IMR-90 (cell line): ENCODE measurements around the gene CHI3L1. TPM values are rescaled to one million over a fixed set of nuclear protein-coding genes. Genes with fewer than 3 reads are reported as not detected.

Experiments
- ATAC-seq: fragments of 200-7000 bp; cut with Tn5 transposase; 2 replicates; pipeline ENCODE4 v1.9.1; 2020; ENCODE audit warnings: low read depth, mild to moderate bottlenecking, moderate library complexity
- BruUV-seq: library from RNA; stranded (reverse); fragments of 400-500 nt; replicated peaks from 2 replicates; lab custom pipeline; 2021; lab: Mats Ljungman, UMichigan
- CTCF ChIA-PET: fragments of 300-600 bp; formaldehyde crosslinking; extraction: SDS; loops from one replicate; lab custom pipeline; 2021; ENCODE audit warnings: antibody characterized with exemption; lab: Yijun Ruan, JAX
- POLR2A ChIA-PET: fragments of 300-600 bp; sonication (Branson Sonifier 250); formaldehyde crosslinking; loops from one replicate; lab custom pipeline; 2022; ENCODE audit warnings: antibody characterized with exemption; ENCODE audit not compliant: unreplicated experiment; lab: Charles Lee
- DNase-seq: peaks from one replicate; pipeline ENCODE4 v3.0.0; 2013
- H2AFZ ChIP-seq: replicated peaks from 2 replicates; pipeline ENCODE3; 2013; ENCODE audit warnings: low read length, mild to moderate bottlenecking; ENCODE audit not compliant: poor library complexity
- H2AK5ac ChIP-seq: 2 replicates; pipeline ENCODE4 v1.6.1; 2013; ENCODE audit warnings: low read depth, low read length, inconsistent platforms
- H2AK9ac ChIP-seq: replicated peaks from 2 replicates; pipeline ENCODE3; 2013; ENCODE audit warnings: mild to moderate bottlenecking, low read depth, low read length, moderate library complexity; ENCODE audit not compliant: poor library complexity
- H2BK120ac ChIP-seq: 2 replicates; pipeline ENCODE4 v1.6.1; 2013; ENCODE audit warnings: low read depth, low read length, inconsistent platforms
- H2BK15ac ChIP-seq: 3 replicates; pipeline ENCODE4 v1.6.1; 2013; ENCODE audit warnings: low read depth, low read length, inconsistent platforms
- H2BK20ac ChIP-seq: 2 replicates; pipeline ENCODE4 v1.6.1; 2013; ENCODE audit warnings: low read depth, mild to moderate bottlenecking, inconsistent platforms, low read length, moderate library complexity
- H2BK5ac ChIP-seq: 2 replicates; pipeline ENCODE4 v1.6.1; 2013; ENCODE audit warnings: mild to moderate bottlenecking, low read depth, low read length, inconsistent platforms; ENCODE audit not compliant: poor library complexity, severe bottlenecking
- H3K14ac ChIP-seq: replicated peaks from 2 replicates; pipeline ENCODE4 v1.6.1; 2013; ENCODE audit warnings: low read depth, low read length, inconsistent platforms
- H3K18ac ChIP-seq: 2 replicates; pipeline ENCODE4 v1.6.1; 2013; ENCODE audit warnings: low read depth, low read length, control low read depth
- H3K23ac ChIP-seq: 2 replicates; pipeline ENCODE4 v1.6.1; 2013; ENCODE audit warnings: low read depth, low read length, inconsistent platforms
- H3K27ac ChIP-seq: 2 replicates; pipeline ENCODE4 v1.5.1; 2013; ENCODE audit warnings: mild to moderate bottlenecking, control low read depth, low read length; ENCODE audit not compliant: insufficient read depth
- H3K27me3 ChIP-seq: 2 replicates; pipeline ENCODE4 v1.6.1; 2013; ENCODE audit warnings: low read length; ENCODE audit not compliant: control insufficient read depth, insufficient read depth
- H3K36me3 ChIP-seq: 2 replicates; pipeline ENCODE4 v1.6.1; 2013; ENCODE audit warnings: low read length, mixed read lengths; ENCODE audit not compliant: control insufficient read depth, insufficient read depth
- H3K4ac ChIP-seq: 2 replicates; pipeline ENCODE4 v1.6.1; 2013; ENCODE audit warnings: low read depth, low read length, inconsistent platforms
- H3K4me1 ChIP-seq: 2 replicates; pipeline ENCODE4 v1.6.1; 2013; ENCODE audit warnings: low read length, mixed read lengths; ENCODE audit not compliant: control insufficient read depth, insufficient read depth
- H3K4me2 ChIP-seq: 2 replicates; pipeline ENCODE4 v1.6.1; 2013; ENCODE audit warnings: low read depth, mild to moderate bottlenecking, control low read depth, low read length, moderate library complexity
- H3K4me3 ChIP-seq: 2 replicates; pipeline ENCODE4 v1.5.1; 2013; ENCODE audit warnings: low read depth, mild to moderate bottlenecking, control low read depth, low read length, moderate library complexity; ENCODE audit not compliant: insufficient read depth
- H3K56ac ChIP-seq: 2 replicates; pipeline ENCODE4 v1.6.1; 2013; ENCODE audit warnings: low read length, inconsistent platforms; ENCODE audit not compliant: insufficient read depth; ENCODE audit errors: extremely low read depth
- H3K79me1 ChIP-seq, 2 experiments: 2 replicates each; pipeline ENCODE4 v1.6.1; 2013; ENCODE audit warnings: low read length in 2 of 2, inconsistent platforms in 1 of 2, low read depth in 1 of 2
- H3K9ac ChIP-seq: 2 replicates; pipeline ENCODE4 v1.6.1; 2013; ENCODE audit warnings: low read depth, low read length, control low read depth
- H3K9me1 ChIP-seq: 2 replicates; pipeline ENCODE4 v1.6.1; 2013; ENCODE audit warnings: low read length, inconsistent platforms; ENCODE audit not compliant: insufficient read depth
- H3K9me3 ChIP-seq: 2 replicates; pipeline ENCODE4 v1.6.1; 2013; ENCODE audit warnings: low read length; ENCODE audit not compliant: control insufficient read depth, insufficient read depth
- H4K20me1 ChIP-seq: 2 replicates; pipeline ENCODE4 v1.6.1; 2013; ENCODE audit warnings: low read length, inconsistent platforms; ENCODE audit not compliant: insufficient read depth
- H4K5ac ChIP-seq: 2 replicates; pipeline ENCODE4 v1.6.1; 2013; ENCODE audit warnings: mild to moderate bottlenecking, low read depth, low read length, control low read depth
- H4K8ac ChIP-seq, 2 experiments: 2 replicates each; pipeline ENCODE4 v1.6.1; 2013; ENCODE audit warnings: low read depth in 2 of 2, low read length in 2 of 2, control low read depth in 1 of 2, inconsistent platforms in 1 of 2
- H4K91ac ChIP-seq: 2 replicates; pipeline ENCODE4 v1.6.1; 2013; ENCODE audit warnings: low read depth, low read length, inconsistent platforms; ENCODE audit not compliant: insufficient read depth
- BHLHE40 ChIP-seq: fragments of 150-350 bp; IDR thresholded peaks from 2 replicates; pipeline ENCODE4 v1.6.1; 2016; ENCODE audit warnings: mild to moderate bottlenecking, low read depth, low read length
- CHD1 ChIP-seq: IDR thresholded peaks from 2 replicates; pipeline ENCODE4 v1.6.1; 2012; ENCODE audit warnings: low read depth, low read length, improper control_type of control experiment
- FOS ChIP-seq: fragments of 150-350 bp; IDR thresholded peaks from 2 replicates; pipeline ENCODE4 v1.6.1; 2016; ENCODE audit warnings: low read depth, low read length
- MAFK ChIP-seq: IDR thresholded peaks from 2 replicates; pipeline ENCODE4 v1.6.1; 2012; ENCODE audit warnings: low read depth, low read length, improper control_type of control experiment
- POLR2A ChIP-seq: IDR thresholded peaks from 2 replicates; pipeline ENCODE4 v1.6.1; 2012; ENCODE audit warnings: mild to moderate bottlenecking, low read depth, low read length
- WGBS, 2 experiments: methylation state at CpG; one replicate each; pipeline versions ENCODE4 v1.1.5 to v1.1.7; 2013; ENCODE audit warnings: missing lambda C conversion rate in 2 of 2; ENCODE audit not compliant: insufficient read length in 1 of 2; ENCODE audit errors: extremely low coverage in 2 of 2; 5-methylcytosine and 5-hydroxymethylcytosine counted together
- dilution Hi-C: fragments of 300-500 bp; cut with HindIII; formaldehyde crosslinking; loops from one replicate; pipeline ENCODE4 v1.14.3; 2018; ENCODE audit warnings: low sequenced_read_pairs; ENCODE audit not compliant: unreplicated experiment
- in situ Hi-C: fragments of 300-500 bp; cut with MboI; formaldehyde crosslinking; loops from 3 replicates; pipeline ENCODE4 v1.14.3; 2019; ENCODE audit warnings: low sequenced_read_pairs, inconsistent platforms, mixed read lengths
- intact Hi-C: fragments of 100-400 bp; cut with micrococcal nuclease; formaldehyde crosslinking; loops from 2 replicates; pipeline ENCODE4 v1.10.0; 2022
- polyA plus RNA-seq, 3 experiments: library from polyadenylated mRNA; depleted of rRNA; stranded (reverse); fragments of >200 nt; gene quantifications; 2 replicates each; pipeline ENCODE4 v1.2.3, GENCODE V29; 2012; ENCODE audit warnings: low replicate concordance in 1 of 3
- total RNA-seq: library from RNA; depleted of rRNA; stranded (reverse); fragments of >200 nt; gene quantifications from 2 replicates; pipeline ENCODE4 v1.2.3, GENCODE V29; 2012
- TF ChIP-seq, protein P1 (sequence below): fragments of 150-350 bp; IDR thresholded peaks from 2 replicates; pipeline ENCODE4 v1.6.1; 2016; ENCODE audit warnings: low read depth, mild to moderate bottlenecking, low read length, moderate library complexity, borderline replicate concordance

Gene CHI3L1
- total and polyA plus RNA-seq, 2 of the 4 experiments (the other 2 are of a cell fraction) = 0.17 TPM; not detected in 1

GRCh38 chr1:203219934-203220333, 33.4 kb upstream of the CHI3L1 start:
- dilution Hi-C loops = no loop called here
- TF ChIP-seq POLR2A = no peak
- no peak for TF ChIP-seq BHLHE40
- TF ChIP-seq MAFK = no peak
- TF ChIP-seq FOS = no peak
- TF ChIP-seq, protein P1, sequence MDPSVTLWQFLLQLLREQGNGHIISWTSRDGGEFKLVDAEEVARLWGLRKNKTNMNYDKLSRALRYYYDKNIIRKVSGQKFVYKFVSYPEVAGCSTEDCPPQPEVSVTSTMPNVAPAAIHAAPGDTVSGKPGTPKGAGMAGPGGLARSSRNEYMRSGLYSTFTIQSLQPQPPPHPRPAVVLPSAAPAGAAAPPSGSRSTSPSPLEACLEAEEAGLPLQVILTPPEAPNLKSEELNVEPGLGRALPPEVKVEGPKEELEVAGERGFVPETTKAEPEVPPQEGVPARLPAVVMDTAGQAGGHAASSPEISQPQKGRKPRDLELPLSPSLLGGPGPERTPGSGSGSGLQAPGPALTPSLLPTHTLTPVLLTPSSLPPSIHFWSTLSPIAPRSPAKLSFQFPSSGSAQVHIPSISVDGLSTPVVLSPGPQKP = no peak
- TF ChIP-seq CHD1 = no peak
- H3K4ac ChIP-seq = no peak overlapping the region

More at GRCh38 chr1:203219934-203220333, 33.4 kb upstream of the CHI3L1 start:
- CTCF ChIA-PET = interaction anchor here (1.9 to 3.0 kb wide), 2 partner anchors 102 to 181 kb away, joined by 6 to 9 read pairs; no protein-coding TSS in a partner anchor
- no peak overlapping the region for H3K27ac ChIP-seq
- no peak overlapping the region for H2AFZ ChIP-seq
- intact Hi-C loops = no loop called here
- H2BK120ac ChIP-seq = no peak overlapping the region
- no peaks in the 10 kb centered on the region for H3K4me1 ChIP-seq
- no peaks in the 10 kb centered on the region for H3K9me1 ChIP-seq
- H3K4me3 ChIP-seq = no peak overlapping the region
- no peak overlapping the region for H4K8ac ChIP-seq
- no peaks in the 10 kb centered on the region for H3K9me3 ChIP-seq
- H3K23ac ChIP-seq = no peak overlapping the region
- no CpG with 5 or more reads among the region's 8 CpGs for WGBS, 2 experiments
- H4K91ac ChIP-seq = no peak overlapping the region
- H3K27me3 ChIP-seq = peaks cover 65% of the 10 kb centered on the region
- POLR2A ChIA-PET = no interaction called here
- no peaks in the 10 kb centered on the region; the same call in 1 of the 2 replicates for H4K20me1 ChIP-seq
- H3K14ac ChIP-seq = no peak overlapping the region
- no peak overlapping the region for H3K56ac ChIP-seq
- no peak overlapping the region for H2BK20ac ChIP-seq
- DNase-seq = no peak
- H3K9ac ChIP-seq = no peak overlapping the region
- no peaks in the 10 kb centered on the region for H3K36me3 ChIP-seq
- no peak overlapping the region for H2BK15ac ChIP-seq
- no peak overlapping the region for H4K5ac ChIP-seq
- H3K18ac ChIP-seq = no peak overlapping the region
- ATAC-seq = no peak
- no peak overlapping the region for H2AK5ac ChIP-seq
- H2BK5ac ChIP-seq = no peak overlapping the region
- no peak overlapping the region for H3K4me2 ChIP-seq
- H2AK9ac ChIP-seq = no peak overlapping the region
- no TSS peak for BruUV-seq
- no peaks in the 10 kb centered on the region for H3K79me1 ChIP-seq
- in situ Hi-C loops = loop anchor here (5.0 kb wide), 1 partner anchor 183 kb away; no protein-coding TSS in a partner anchor
